HG03103 (cell line): ENCODE results near the gene TMEM214.
"Not testable (repeated sequence)": the region's sequence is repeated elsewhere in the genome, so short reads cannot be mapped to it uniquely, and the experiment has no call there.

Experiments
- ATAC-seq: cut with Tn5 transposase; IDR thresholded peaks from one replicate; pipeline ENCODE4 v1.9.1; 2021; ENCODE audit warnings: low read depth; ENCODE audit not compliant: unreplicated experiment

Gene TMEM214

DNA sequence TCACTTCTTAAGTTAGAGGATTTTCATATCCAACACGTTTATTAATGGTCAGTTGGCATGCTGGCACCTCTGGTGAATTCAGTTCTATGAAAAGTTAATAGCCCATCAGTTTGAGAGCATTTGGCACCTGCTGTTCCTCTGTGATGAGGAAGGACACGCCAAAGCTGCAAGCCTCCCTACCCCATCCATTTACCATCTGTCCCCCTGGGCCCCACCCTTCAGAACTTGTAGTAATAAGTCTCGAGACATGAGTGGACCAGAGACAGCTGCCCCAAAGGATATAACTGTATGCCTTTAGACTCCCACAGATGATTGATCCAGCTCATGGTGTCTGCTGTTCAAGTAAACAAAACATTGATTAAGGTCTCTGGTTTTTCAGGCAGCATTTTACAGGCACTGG lies 32.4 kb downstream of the TMEM214 start:
- no peak for ATAC-seq

DNA sequence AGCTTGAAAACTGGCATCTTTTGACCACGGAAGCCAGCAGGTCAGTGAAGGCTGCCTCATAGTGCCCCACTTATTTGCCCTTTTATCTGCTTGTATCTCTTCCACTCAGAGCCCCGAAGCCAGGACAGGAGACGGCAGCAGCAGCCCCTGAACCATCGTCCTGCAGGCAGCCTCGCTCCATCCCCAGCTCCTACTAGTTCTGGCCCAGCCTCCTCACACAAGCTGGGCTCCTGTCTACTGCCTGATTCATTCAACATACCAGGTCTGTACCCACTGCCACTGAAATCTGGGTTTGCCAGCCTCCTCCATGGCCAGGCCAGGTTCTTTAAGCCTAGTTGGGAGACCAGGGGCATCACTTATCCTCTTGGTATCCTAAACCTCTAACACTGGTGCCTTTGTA lies 34.6 kb downstream of the TMEM214 start:
- ATAC-seq, result no peak

GRCh38 chr2:27069436-27069835 lies 36.7 kb downstream of the TMEM214 start:
- no peak for ATAC-seq

- no peak for ATAC-seq
Measured at GRCh38 chr2:27069961-27070618, 37.3 kb downstream of the TMEM214 start.

DNA sequence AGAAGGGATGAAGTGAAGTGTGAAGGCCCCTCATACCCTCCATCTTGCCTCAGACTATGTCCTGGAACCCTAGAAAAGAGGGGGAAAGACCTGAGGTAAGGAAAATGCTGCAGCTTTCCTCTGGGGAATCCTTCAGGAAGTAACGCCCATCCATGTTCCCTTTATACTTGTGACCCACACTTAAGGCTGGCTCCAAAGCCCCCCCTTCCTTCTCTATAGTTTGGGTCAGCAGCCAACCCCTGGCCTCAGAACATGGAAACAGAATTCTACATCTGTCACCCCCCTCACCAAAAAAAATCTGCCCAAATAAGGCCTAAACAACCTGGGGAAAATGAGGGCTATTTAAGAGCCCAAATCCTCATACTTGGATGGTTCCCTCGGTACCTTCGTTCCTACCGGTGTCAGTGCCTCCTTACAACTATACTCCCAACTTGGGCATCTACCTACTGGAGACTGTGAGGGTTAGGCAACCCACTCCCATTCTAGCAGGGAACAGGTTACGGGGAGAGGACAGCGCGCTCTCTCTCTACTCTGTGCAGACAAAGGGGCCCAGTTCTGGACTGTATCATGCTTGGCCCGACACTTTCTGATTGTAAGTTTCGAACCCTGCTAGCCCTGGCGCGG lies 38.0 kb downstream of the TMEM214 start:
- no peak for ATAC-seq

DNA sequence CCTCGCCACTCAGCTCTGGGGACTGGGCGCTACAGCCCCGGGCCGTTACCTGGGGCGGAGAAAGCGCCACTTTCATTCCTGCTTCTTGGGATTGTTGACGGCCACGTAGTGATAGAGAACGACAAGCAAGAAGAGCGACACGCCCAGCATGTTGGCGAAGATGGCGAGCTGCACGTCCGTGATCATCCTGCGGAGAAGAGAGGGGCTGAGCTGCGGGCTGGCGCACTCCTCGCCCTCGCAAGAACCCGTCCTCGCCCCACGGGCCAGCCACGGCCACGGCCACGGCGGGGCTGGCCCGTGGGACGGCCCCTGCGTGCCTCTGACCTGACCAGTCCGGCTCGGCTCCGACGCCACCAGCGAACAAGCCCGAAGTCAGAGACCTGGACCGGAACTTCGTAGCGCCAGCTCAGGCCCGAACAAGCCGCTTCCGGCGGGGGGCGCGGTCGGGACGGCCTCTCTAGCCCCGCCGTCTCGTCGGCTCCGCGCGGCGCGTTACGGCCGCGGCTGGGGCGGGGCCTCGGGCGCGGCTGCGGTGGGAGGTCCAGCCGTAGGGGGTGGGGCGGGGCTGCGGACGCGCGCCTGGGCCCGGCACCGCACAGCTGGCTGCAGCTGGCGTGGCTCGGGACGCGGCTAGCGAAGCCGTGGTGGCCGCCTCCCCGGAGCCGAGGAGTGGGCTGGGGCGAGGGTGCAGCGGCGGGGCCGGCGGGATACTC lies 38.7 kb downstream of the TMEM214 start, which contains the start of gene OST4:
TSS of gene OST4 (minus strand) at position 378 of the 713 bp plus-strand sequence.
- ATAC-seq, result peak; percentile 83

- ATAC-seq, result no peak
Measured at GRCh38 chr2:27071990-27072830, 39.4 kb downstream of the TMEM214 start.

DNA sequence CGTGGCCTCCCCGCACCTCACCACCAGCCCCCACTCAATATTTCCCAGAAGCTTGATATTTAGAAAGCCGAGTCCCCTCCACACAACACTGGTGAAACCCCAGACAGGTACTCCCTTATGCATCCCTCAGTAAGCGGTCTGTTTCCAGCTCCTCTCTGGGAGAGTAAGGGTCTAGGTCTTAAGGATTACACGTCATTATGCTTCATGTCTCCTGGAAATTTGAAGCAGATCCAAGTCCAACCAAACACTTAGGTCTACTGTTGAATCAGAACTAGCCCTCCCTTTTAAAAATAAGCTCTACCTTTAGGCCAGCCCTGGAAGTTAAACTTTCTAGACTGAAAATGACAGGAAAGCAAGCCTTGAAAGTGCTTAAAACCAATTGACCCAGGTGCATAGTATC lies 40.2 kb downstream of the TMEM214 start:
- ATAC-seq, result no peak

DNA sequence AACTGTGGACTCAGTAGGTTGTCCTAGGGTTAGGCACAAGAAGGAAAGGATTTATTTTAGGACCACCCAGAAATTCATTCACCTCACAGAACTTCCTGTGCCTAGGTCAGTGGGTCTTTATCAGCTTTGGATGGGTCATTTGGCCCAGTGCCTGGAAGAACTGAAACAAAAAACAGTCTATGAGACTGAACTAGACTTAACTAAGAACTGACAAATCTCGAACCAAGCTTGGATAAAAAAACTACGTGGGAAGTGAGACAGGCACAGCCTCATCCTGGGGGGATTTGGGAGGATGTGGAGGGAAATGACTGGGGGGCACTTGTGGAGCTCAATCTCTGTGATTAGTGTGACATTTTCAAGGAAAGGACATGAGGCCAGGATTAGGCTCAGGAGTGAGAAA lies 41.0 kb downstream of the TMEM214 start:
- ATAC-seq, result no peak

DNA sequence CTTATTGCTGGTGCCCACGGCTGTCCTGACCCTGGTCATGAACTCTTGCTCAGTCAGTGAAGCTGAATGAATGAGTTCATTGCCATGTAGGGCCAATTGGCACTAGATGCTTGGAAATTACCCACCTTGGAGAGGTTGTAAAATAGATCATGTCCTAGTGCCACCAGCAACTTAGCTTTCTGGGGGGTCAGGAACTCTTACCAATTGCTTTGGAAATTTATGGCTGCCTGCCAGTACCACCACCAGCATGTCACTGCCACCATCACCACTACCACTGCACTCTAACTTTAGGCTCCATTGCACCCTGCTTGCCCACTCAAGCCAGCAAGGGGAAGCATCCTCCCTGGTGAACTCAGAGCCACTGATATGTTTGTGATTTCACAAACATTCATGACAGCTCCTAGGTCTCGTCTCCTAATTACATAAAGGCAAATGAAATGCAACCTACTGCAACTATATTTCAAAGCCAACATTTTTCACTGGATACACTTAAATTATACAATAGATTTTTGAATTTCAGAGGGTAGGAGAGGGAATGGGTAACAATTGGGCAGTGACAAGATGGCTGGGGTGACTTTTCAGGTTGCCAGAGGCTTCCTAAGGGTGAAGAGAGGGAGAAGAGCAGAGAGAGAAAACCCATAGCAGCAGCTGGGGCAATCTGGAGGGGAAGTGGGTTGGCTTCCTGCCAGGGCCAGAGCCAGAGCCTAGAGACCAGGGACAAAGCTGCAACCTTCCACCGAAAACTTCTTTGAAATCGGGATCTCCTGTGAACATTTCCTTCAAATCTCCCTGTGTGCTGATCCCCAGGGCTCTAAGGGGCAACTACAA lies 42.2 kb downstream of the TMEM214 start:
- no peak for ATAC-seq

DNA sequence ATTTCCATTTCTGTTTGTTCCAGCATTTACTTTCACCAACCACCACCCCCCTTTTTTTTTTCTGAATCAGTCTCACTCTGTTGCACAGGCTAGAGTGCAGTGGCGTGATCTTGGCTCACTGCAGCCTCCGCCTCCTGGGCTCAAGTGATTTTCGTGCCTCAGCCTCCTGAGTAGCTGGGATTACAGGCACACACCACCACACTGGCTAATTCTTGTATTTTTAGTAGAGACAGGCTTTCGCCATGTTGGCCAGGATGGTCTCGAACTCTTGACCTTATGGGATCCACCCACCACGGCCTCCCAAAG lies 42.8 kb downstream of the TMEM214 start:
- ATAC-seq, result not testable (repeated sequence)

DNA sequence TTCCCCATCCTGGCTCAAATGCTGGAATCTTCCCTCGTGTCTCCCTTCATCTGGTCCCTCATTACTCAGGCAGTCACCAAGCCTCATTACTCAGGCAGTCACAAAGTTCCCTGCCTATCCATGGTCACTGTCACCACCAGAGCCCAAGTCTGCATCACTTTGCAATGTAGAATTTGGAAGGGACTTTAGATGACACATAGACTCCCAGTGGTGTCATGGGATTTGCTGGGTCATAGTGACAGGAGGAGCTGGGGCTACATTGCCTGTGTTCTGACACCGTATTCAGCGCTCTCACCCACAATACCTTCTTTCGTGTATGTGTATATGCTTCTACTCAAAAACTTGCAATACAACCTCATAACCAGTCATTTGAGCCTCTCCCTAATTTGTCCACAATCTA lies 43.6 kb downstream of the TMEM214 start:
- ATAC-seq, result no peak

DNA sequence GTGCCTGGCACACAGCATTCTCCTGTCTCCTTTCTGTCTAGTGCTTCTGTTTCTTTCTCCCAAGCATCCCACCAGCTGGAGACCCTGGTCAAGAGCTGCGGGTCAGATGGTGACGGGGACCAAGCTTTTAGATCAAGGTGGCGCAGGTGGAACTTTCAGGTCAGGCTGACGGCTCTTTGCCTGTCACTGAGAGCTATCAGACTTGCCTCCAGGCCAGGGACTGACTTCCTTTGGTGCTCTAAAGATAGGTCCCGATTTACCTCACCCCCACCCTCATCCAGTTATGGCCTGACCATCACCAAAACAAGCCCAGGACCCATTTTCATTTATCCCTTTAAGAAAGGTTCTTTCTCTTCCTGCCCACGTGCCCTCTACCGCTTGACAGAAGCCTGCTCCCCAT lies 44.5 kb downstream of the TMEM214 start:
- no peak for ATAC-seq

DNA sequence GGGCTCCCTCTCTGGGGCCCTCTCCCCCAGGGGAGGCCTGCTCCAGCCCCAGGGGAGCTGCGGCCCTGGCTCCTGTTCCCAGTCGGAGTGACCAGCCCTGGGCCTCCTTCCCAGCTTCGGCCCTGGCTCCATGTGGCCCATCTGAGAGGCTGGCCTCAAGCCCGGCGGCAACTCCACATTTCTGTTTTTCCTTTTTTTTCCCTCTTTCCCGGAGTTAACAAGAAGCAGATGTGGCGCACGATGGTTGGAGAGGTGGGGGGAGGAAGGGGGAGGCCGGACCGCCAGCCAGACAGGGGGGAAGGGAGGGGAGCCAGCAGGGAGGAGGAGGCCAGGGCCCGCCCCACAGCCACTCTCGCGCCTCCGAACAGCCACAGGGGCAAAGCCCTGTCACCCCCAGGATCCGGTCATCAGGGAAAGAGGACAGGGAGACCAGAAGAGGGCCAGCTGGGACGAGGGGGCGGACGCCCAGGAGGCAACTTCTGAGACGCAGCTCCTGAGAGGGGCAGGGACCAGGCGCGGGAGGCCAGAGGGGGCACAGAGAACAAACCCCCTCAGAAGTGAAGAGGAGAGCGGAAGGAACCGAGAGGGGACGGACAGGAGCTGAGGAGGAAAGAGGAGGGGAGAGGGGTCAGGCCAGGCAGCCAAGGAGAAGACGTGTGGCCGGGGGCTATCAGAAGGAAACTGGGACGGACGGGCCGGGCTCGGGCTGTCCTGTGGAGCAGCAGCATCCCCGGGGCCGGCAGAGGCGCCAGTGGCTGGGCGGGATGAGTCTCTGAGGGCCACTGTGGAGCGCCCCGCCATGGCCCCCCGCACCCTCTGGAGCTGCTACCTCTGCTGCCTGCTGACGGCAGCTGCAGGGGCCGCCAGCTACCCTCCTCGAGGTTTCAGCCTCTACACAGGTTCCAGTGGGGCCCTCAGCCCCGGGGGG lies 45.8 kb downstream of the TMEM214 start, which contains the start of gene EMILIN1:
TSS of gene EMILIN1 (plus strand) at position 349 of the 928 bp plus-strand sequence. CDS start at position 800, 451 bp downstream.
- ATAC-seq, result no peak

- ATAC-seq, result no peak
Measured at GRCh38 chr2:27079233-27080139, 46.7 kb downstream of the TMEM214 start.

DNA sequence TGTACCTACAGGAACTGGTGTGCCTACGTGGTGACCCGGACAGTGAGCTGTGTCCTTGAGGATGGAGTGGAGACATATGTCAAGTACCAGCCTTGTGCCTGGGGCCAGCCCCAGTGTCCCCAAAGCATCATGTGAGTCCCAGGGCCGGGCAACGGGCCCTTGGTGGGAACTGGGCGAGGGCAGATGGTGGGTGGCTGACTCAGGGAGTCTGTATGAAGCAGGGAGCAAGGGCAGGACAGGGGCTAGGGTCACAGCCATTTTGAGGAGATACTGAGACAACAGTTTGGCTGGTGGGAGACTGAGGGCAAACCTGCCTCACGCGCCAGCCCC lies 47.3 kb downstream of the TMEM214 start:
- no peak for ATAC-seq

- no peak for ATAC-seq
Measured at GRCh38 chr2:27080603-27080936, 47.8 kb downstream of the TMEM214 start.
